ENCODE data around the gene AKR1B1. TPM values are rescaled to one million over a fixed set of nuclear protein-coding genes. Genes with fewer than 3 reads are reported as not detected.

The AKR1B1 gene
- total RNA-seq, 1 donor from 2014 or later: 43.4 TPM

GRCh38 chr7:134443396-134444070, 15.4 kb downstream of the AKR1B1 start:
- no peak for DNase-seq

- no peak for DNase-seq
Observed at GRCh38 chr7:134442441-134443220, 16.3 kb downstream of the AKR1B1 start.

GRCh38 chr7:134441264-134441663, 17.6 kb downstream of the AKR1B1 start:
- DNase-seq: no peak

DNA sequence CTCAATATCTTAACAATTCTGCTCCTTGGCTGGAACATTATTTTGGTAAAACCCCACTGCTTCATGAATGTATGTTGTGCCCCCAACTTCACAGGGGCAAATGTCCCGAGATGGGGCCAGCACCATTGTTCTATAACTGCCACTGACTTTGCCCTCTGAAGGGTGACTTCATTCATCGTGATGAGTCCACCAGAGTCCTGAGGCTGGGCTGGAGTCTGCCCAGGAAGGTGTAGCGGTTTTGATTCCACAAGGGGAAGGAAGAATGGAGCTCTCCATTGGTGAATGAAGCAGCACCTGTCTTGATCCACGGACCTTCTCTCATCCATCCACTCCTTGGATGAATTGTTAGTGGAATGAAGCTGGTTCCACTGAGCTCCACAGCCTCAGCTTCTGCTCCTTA, 18.4 kb downstream of the AKR1B1 start:
- DNase-seq: no peak

- DNase-seq: no peak
Observed at GRCh38 chr7:134440067-134440466, 18.8 kb downstream of the AKR1B1 start.

DNA sequence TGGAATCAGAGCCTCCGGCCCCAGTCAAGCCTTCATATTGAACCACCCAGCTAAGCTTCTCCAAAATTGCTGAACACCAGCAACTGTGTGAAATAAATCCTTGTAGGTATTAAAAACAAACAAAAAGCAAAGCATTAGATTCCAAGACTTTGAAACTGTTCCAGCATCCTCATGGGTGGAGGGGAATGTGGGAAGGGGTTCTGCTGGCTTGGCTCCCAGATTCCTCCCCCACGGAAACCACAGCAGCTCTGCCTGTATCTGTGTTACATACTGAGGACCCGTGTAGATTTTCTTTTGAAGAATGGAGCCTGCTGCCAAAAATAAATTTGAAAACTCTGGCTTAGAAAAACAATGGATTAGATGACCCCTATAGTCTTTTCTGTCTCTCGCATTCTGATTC, 20.0 kb downstream of the AKR1B1 start:
- no peak for DNase-seq

DNA sequence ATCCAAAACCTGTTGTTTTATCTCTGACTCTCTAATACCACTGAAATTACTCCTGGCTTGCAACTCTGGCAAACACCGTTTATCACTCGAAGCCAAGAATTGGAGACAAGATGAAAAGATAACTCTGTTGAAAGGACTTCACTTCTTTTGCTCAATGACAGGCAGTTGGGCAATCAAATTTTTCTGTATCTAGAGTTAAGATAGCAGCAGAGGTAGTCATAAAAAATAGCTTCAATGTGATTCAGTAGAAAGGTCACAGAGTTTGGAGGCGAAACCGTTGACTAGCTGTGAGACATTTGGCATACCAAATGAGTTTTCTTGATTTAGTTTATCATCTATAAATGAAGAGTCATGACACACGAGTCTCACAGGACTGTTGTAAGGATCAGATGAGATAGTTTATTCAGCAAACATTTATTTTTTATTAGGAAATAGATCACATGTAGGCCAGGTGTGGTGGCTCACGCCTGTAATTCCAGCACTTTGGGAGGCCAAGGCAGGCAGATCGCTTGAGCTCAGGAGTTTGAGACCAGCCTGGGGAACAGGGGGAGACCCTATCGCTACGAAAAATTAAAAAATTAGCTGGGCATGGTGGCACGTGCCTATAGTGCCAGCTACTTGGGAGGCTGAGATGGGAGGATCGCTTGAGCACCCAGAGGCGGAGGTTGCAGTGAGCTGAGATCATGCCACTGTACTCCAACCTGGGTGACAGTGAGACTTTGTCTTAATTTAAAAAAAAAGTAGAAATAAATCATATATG, 23.6 kb downstream of the AKR1B1 start:
- DNase-seq: no peak

- no peak for DNase-seq
Observed at GRCh38 chr7:134434701-134435100, 24.2 kb downstream of the AKR1B1 start.

- DNase-seq: no peak
Observed at GRCh38 chr7:134433430-134433829, 25.5 kb downstream of the AKR1B1 start.

DNA sequence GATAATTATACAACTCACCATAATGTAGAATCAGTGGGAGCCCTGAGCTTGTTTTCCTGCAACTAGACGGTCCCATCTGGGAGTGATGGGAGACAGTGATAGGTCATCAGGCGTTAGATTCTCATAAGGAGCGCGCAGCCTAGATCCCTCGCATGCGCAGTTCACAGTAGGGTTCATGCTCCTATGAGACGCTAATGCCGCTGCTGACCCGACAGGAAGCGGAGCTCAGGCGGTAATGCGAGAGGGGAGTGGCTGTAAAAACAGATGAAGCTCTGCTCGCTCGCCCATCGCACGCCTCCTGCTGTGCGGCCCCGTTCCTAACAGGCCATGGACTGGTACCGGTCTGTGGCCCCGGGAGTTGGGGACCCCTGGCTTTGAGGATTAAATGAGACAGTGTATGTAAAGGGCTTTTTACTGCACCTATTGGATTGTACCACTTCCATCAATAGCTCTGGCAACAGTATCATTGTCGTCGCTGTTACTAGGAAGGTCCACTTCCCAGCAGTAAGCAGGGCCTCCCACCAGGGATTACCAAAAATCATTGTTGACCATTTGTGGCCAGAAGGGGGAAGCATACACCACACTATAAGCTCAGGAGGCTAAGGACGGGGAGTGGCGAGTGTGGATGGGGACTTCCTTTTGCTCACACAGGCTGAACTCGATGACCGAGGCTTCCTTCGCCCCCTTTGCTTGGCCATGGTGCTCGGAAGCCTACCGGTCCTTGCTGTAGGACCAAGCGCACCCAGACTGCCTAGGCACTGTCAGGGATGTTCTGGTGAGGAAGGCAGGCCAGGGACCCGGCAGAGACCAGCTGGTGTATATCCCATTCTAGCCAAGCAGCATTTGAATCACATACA, 26.4 kb downstream of the AKR1B1 start:
- peak; percentile 97 for DNase-seq

DNA sequence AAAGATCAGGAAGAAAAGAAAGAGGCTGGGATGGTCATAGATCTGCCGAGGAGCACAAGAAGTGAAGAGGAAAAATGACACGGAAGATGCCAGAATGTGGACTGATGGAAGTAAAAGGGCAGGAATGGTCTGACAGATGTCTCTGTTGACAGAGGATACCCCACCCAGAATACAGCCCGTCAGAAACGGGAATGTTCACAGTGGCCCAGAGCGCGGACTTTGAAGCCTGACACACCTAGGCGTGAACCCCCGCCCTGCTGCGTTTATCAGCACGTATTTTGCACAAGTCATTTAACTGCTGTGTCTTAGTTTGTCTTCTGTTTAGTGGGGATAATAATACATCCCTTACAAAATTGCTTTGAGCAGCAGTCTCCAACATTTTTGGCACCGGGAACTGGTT, 27.1 kb downstream of the AKR1B1 start:
- no peak for DNase-seq

- no peak for DNase-seq
Observed at GRCh38 chr7:134429481-134429880, 29.4 kb downstream of the AKR1B1 start.

DNA sequence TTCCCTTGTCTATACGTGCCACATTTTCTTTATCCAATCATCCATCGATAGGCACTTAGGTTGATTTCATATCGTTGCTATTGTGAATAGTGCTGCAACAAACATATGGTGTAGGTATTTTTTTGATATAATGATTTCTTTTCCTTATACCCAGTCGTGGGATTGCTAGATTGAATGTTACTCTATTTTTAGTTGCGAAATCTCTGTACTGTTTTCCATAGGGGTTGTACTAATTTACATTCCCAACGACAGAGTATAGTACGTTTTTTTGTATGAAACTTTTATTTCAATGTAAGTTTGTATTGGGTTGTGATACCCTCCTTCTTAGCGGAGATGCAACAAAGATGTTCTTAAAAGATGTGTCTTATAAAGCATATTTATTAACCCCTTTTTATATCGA, 30.0 kb downstream of the AKR1B1 start:
- no peak for DNase-seq

DNA sequence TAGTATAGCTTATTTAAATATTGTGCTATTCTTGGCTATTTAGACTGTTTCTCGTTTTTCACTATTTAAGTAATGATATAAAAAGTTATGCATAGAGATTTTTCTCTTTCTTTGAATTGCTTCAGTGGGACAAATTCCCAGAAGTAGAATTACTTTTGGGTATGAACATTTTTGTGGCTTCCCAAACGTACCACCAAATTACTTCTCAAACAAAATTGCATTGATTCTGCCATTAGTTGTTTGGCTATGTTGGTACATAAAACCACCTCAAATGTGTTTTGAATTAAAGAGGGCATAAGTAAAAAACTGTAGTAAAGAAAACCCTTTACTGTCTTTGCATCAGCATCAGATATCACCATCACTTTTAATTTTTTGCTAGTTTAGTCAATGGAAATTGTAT, 31.0 kb downstream of the AKR1B1 start:
- no peak for DNase-seq

- DNase-seq: no peak
Observed at GRCh38 chr7:134425777-134426176, 33.1 kb downstream of the AKR1B1 start.

DNA sequence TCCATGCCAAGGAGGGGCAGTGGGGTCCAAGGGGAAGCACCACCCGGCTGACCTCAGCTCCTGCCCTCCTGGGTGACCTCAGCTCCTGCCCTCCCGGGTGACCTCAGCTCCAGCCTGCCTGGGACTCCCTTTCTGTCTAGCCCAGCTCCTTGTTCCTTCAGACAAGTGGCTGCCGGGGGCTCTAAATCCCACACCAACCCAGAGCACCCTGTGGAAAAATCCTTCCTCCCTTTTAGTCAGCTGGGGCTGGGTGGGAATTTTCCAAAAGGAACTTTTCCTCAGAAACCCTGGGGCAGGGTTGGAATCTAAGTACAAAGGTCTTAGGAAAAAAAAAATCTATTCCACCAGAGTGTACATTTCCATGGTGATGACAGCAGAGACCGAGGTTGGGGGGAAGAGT, 36.3 kb downstream of the AKR1B1 start:
- no peak for DNase-seq

- DNase-seq: peak; percentile 30
Observed at GRCh38 chr7:134422008-134422407, 36.9 kb downstream of the AKR1B1 start.

- peak; percentile 81 for DNase-seq
Observed at GRCh38 chr7:134420424-134421125, 38.3 kb downstream of the AKR1B1 start.

DNA sequence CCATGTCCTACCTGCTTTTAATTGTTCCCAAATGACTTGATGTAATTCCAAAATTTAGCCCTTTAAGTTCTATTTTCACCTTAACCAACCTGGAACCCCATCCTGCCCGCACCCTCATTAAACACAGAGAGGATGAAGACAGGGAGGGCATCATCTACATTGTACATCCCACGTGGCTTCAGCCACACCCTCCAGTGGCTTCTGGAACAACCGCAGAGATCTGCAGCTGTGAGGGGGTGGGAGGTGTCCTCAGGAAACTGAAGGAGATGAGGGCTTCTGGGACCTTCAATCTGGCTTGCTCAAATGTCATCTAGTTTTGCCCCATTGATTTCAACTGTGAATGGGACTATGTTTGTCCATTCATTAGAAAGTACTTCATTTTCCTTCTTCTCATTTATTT, 39.0 kb downstream of the AKR1B1 start:
- no peak for DNase-seq

- DNase-seq: no peak
Observed at GRCh38 chr7:134419085-134419484, 39.8 kb downstream of the AKR1B1 start.

GRCh38 chr7:134415700-134416099, 43.2 kb downstream of the AKR1B1 start:
- DNase-seq: no peak

DNA sequence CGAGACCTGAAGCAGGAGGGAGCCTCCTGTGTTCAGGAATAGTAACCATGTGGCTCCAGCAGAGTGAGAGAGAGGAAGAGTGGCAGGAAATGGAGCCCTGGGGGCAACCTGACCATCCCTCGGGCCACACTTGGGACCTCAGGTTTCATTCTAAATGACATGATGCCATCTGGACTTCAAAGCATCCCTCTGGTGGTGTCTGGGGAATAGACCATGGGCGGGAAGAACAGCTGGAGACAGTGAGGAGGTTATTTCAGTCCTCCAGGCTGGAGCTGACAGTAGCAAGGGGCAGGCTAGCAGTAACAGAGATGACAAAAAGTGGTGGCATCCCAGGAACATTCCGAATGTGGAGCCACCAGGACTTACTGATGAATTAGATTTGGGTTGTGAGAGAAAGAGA, 44.8 kb downstream of the AKR1B1 start:
- DNase-seq: no peak
